Mesenchymal stem cell (in vitro differentiated cells and primary cell): ENCODE results near the gene JAG1.
A peak's percentile ranks its signal among the peaks of the same experiment; 100 is the strongest.

Experiments
- DNase-seq: peaks from one replicate; pipeline ENCODE4 v3.0.0-alpha.2; 2013
- H2AFZ ChIP-seq: one replicate; pipeline ENCODE4 v1.6.1; 2013; ENCODE audit warnings: low read depth, mild to moderate bottlenecking, control low read depth, inconsistent platforms, low read length, moderate library complexity
- H2AK5ac ChIP-seq: 2 replicates; pipeline ENCODE4 v1.6.1; 2013; ENCODE audit warnings: low read length, moderate library complexity, mild to moderate bottlenecking, inconsistent platforms; ENCODE audit not compliant: severe bottlenecking
- H2BK120ac ChIP-seq: one replicate; pipeline ENCODE4 v1.6.1; 2013; ENCODE audit warnings: low read depth, mild to moderate bottlenecking, inconsistent platforms, low read length, moderate library complexity
- H2BK12ac ChIP-seq, 2 experiments: one replicate each; pipeline ENCODE4 v1.6.1; 2013; ENCODE audit warnings: inconsistent platforms in 2 of 2, low read length in 2 of 2, mild to moderate bottlenecking in 2 of 2, moderate library complexity in 2 of 2, control low read depth in 1 of 2
- H2BK15ac ChIP-seq: one replicate; pipeline ENCODE4 v1.6.1; 2013; ENCODE audit warnings: mild to moderate bottlenecking, low read depth, inconsistent platforms; ENCODE audit not compliant: poor library complexity, severe bottlenecking
- H2BK5ac ChIP-seq: 2 replicates; pipeline ENCODE4 v1.6.1; 2013; ENCODE audit warnings: low read depth, mild to moderate bottlenecking, low read length, control low read depth, inconsistent platforms; ENCODE audit not compliant: poor library complexity, severe bottlenecking
- H3K14ac ChIP-seq, 2 experiments: one replicate each; pipeline ENCODE4 v1.6.1; 2013; ENCODE audit warnings: inconsistent platforms in 2 of 2, low read length in 2 of 2, control low read depth in 1 of 2, mild to moderate bottlenecking in 1 of 2, moderate library complexity in 1 of 2
- H3K18ac ChIP-seq, 2 experiments: one replicate each; pipeline ENCODE4 v1.6.1; 2013; ENCODE audit warnings: inconsistent platforms in 2 of 2, low read length in 2 of 2, control low read depth in 1 of 2, low read depth in 1 of 2, mild to moderate bottlenecking in 1 of 2
- H3K23ac ChIP-seq, 2 experiments: one replicate each; pipeline ENCODE4 v1.6.1; 2013; ENCODE audit warnings: inconsistent platforms in 2 of 2, low read length in 2 of 2, mild to moderate bottlenecking in 2 of 2, moderate library complexity in 2 of 2, control low read depth in 1 of 2
- H3K27ac ChIP-seq: 2 replicates; pipeline ENCODE4 v1.5.1; 2013; ENCODE audit warnings: mild to moderate bottlenecking, moderate library complexity, low read length, control low read depth, inconsistent platforms; ENCODE audit not compliant: poor library complexity, severe bottlenecking
- H3K27me3 ChIP-seq, 2 experiments: 2 replicates each; pipeline versions ENCODE4 v1.6.1 to v1.7.0; 2013; ENCODE audit warnings: low read length in 2 of 2, mild to moderate bottlenecking in 2 of 2, moderate library complexity in 2 of 2, control low read depth in 1 of 2, inconsistent platforms in 1 of 2; ENCODE audit not compliant: control insufficient read depth in 1 of 2, insufficient read depth in 1 of 2
- H3K36me3 ChIP-seq, 2 experiments: 2 replicates each; pipeline versions ENCODE4 v1.6.1 to v1.7.0; 2013; ENCODE audit warnings: low read length in 2 of 2, control low read depth in 1 of 2, inconsistent platforms in 1 of 2, low read depth in 1 of 2, mild to moderate bottlenecking in 1 of 2; ENCODE audit not compliant: insufficient read depth in 2 of 2, control insufficient read depth in 1 of 2
- H3K4ac ChIP-seq, 2 experiments: one replicate each; pipeline ENCODE4 v1.6.1; 2013; ENCODE audit warnings: inconsistent platforms in 2 of 2, low read length in 2 of 2, mild to moderate bottlenecking in 2 of 2, moderate library complexity in 2 of 2, control low read depth in 1 of 2, low read depth in 1 of 2
- H3K4me1 ChIP-seq: 2 replicates; pipeline ENCODE4 v1.6.1; 2013; ENCODE audit warnings: low read depth, low read length, control low read depth; ENCODE audit not compliant: control insufficient read depth, insufficient read depth
- H3K4me2 ChIP-seq: 2 replicates; pipeline ENCODE4 v1.6.1; 2013; ENCODE audit warnings: low read length, mild to moderate bottlenecking, inconsistent platforms; ENCODE audit not compliant: poor library complexity, severe bottlenecking
- H3K4me3 ChIP-seq, 2 experiments: 2 replicates each; pipeline versions ENCODE4 v1.5.1 to v1.7.0; 2013; ENCODE audit warnings: low read length in 2 of 2, mild to moderate bottlenecking in 2 of 2, control low read depth in 1 of 2, low read depth in 1 of 2; ENCODE audit not compliant: insufficient read depth in 1 of 2
- H3K79me1 ChIP-seq: replicated peaks from 2 replicates; pipeline ENCODE4 v1.6.1; 2013; ENCODE audit warnings: mild to moderate bottlenecking, control low read depth, low read length, inconsistent platforms; ENCODE audit not compliant: poor library complexity, severe bottlenecking
- H3K9ac ChIP-seq: 2 replicates; pipeline ENCODE4 v1.7.0; 2013; ENCODE audit warnings: mild to moderate bottlenecking, low read length, moderate library complexity
- H3K9me3 ChIP-seq: 2 replicates; pipeline ENCODE4 v1.7.0; 2013; ENCODE audit warnings: mild to moderate bottlenecking, low read length; ENCODE audit not compliant: control insufficient read depth
- H4K8ac ChIP-seq: one replicate; pipeline ENCODE4 v1.6.1; 2013; ENCODE audit warnings: inconsistent platforms, mild to moderate bottlenecking, low read length, moderate library complexity
- H4K91ac ChIP-seq: one replicate; pipeline ENCODE4 v1.6.1; 2013; ENCODE audit warnings: mild to moderate bottlenecking, low read length, inconsistent platforms
- WGBS: methylation state at CpG from one replicate; pipeline ENCODE4 v1.1.7; 2013; ENCODE audit warnings: mixed read lengths; 5-methylcytosine and 5-hydroxymethylcytosine counted together

JAG1 gene

GRCh38 chr20:10669843-10670446 lies 3.9 kb downstream of the JAG1 start:
- no peak overlapping the region for H3K23ac ChIP-seq
- H3K36me3 ChIP-seq, result peaks cover 13 to 16% of the 10 kb centered on the region in 2 experiments
- H3K27me3 ChIP-seq, result no peaks in the 10 kb centered on the region
- H3K4me1 ChIP-seq, result peaks cover 21% of the 10 kb centered on the region
- no peak overlapping the region for H4K8ac ChIP-seq
- no peak overlapping the region for H2BK5ac ChIP-seq
- 41% methylated on average over 2 of the region's 6 CpGs for WGBS
- peak overlapping the region; percentile 9 for H3K4me2 ChIP-seq
- no peak overlapping the region for H3K14ac ChIP-seq
- H2AK5ac ChIP-seq, result no peak overlapping the region
- no peak overlapping the region for H3K18ac ChIP-seq
- H3K4me3 ChIP-seq, result peak overlapping the region in 1 of 2 experiments; percentile 96
- no peak for DNase-seq
- H3K9me3 ChIP-seq, result no peaks in the 10 kb centered on the region
- H2BK12ac ChIP-seq, result no peak overlapping the region
- H2AFZ ChIP-seq, result no peak overlapping the region
- H3K9ac ChIP-seq, result peak overlapping the region; percentile 95
- no peak overlapping the region for H4K91ac ChIP-seq
- peaks cover 25% of the 10 kb centered on the region for H3K79me1 ChIP-seq
- no peak overlapping the region for H2BK15ac ChIP-seq
- no peak overlapping the region for H3K4ac ChIP-seq
- no peak overlapping the region for H2BK120ac ChIP-seq
- H3K27ac ChIP-seq, result no peak overlapping the region

- Histone ChIP-seq H3K9me3 (no peaks in the 10 kb centered on the region), H3K4ac (no peak overlapping the region), H3K23ac (no peak overlapping the region), H2AK5ac (no peak overlapping the region), H3K9ac (no peak overlapping the region), H4K91ac (no peak overlapping the region), H3K4me2 (peak overlapping the region; percentile 16), H3K18ac (no peak overlapping the region), H2AFZ (no peak overlapping the region), H3K27ac (no peak overlapping the region), H2BK12ac (no peak overlapping the region), H3K79me1 (peaks cover 32% of the 10 kb centered on the region), H3K4me3 (no peak overlapping the region), H3K14ac (no peak overlapping the region), H4K8ac (peak overlapping the region; percentile 4), H3K4me1 (peaks cover 21% of the 10 kb centered on the region), H3K27me3 (no peaks in the 10 kb centered on the region), H2BK120ac (no peak overlapping the region), H2BK5ac (no peak overlapping the region), H3K36me3 (peaks cover 13 to 16% of the 10 kb centered on the region in 2 experiments), H2BK15ac (no peak overlapping the region)
- WGBS, result 93% methylated on average over 4 of the region's 7 CpGs
- DNase-seq, result no peak
Measured at GRCh38 chr20:10668677-10669368, 5.0 kb downstream of the JAG1 start.

- no peak for DNase-seq
- H2BK12ac ChIP-seq, result no peak overlapping the region
- H3K9me3 ChIP-seq, result no peaks in the 10 kb centered on the region
- no peaks in the 10 kb centered on the region for H3K27me3 ChIP-seq
- H3K23ac ChIP-seq, result no peak overlapping the region
- no peak overlapping the region for H2BK15ac ChIP-seq
- H3K4me1 ChIP-seq, result peaks cover 21% of the 10 kb centered on the region
- H3K79me1 ChIP-seq, result peaks cover 35% of the 10 kb centered on the region
- H3K18ac ChIP-seq, result no peak overlapping the region
- no peak overlapping the region for H3K14ac ChIP-seq
- no peak overlapping the region for H4K91ac ChIP-seq
- no peak overlapping the region for H3K4me2 ChIP-seq
- no peak overlapping the region for H2BK120ac ChIP-seq
- no peak overlapping the region for H4K8ac ChIP-seq
- H3K36me3 ChIP-seq, result peaks cover 21 to 28% of the 10 kb centered on the region in 2 experiments
- no peak overlapping the region for H3K4ac ChIP-seq
- peak overlapping the region; percentile 21 for H2AK5ac ChIP-seq
- no peak overlapping the region for H2AFZ ChIP-seq
- H3K4me3 ChIP-seq, result no peak overlapping the region
- H3K9ac ChIP-seq, result no peak overlapping the region
- 95% methylated on average over 6 of the region's 6 CpGs for WGBS
- no peak overlapping the region for H3K27ac ChIP-seq
- H2BK5ac ChIP-seq, result no peak overlapping the region
Measured at GRCh38 chr20:10667560-10668167, 6.1 kb downstream of the JAG1 start.

GRCh38 chr20:10667077-10667401 lies 6.8 kb downstream of the JAG1 start:
- no peak overlapping the region for H2AK5ac ChIP-seq

More at GRCh38 chr20:10667077-10667401, 6.8 kb downstream of the JAG1 start:
- Histone ChIP-seq H2BK15ac (no peak overlapping the region), H2BK12ac (no peak overlapping the region), H3K79me1 (peaks cover 38% of the 10 kb centered on the region), H3K36me3 (peaks cover 27 to 34% of the 10 kb centered on the region in 2 experiments), H4K91ac (peak overlapping the region; percentile 1), H3K9me3 (no peaks in the 10 kb centered on the region), H2BK120ac (no peak overlapping the region), H3K4me1 (peaks cover 21% of the 10 kb centered on the region), H3K4me3 (no peak overlapping the region), H3K4ac (no peak overlapping the region), H3K18ac (no peak overlapping the region), H3K23ac (no peak overlapping the region), H3K14ac (no peak overlapping the region), H3K4me2 (no peak overlapping the region), H3K9ac (no peak overlapping the region), H2BK5ac (no peak overlapping the region), H3K27ac (no peak overlapping the region), H3K27me3 (no peaks in the 10 kb centered on the region), H2AFZ (no peak overlapping the region), H4K8ac (no peak overlapping the region)
- WGBS, result 94% methylated on average over 21 of the region's 21 CpGs
- no peak for DNase-seq
